ENCODE data around the gene NCOA7. TPM values are rescaled to one million over a fixed set of nuclear protein-coding genes. Genes with fewer than 3 reads are reported as not detected.

Gene NCOA7
- total RNA-seq, 4 donors from 2014 or later: 17.9 to 72.8 (median 40.6) TPM

- H3K4me3 ChIP-seq: no peak overlapping the region
- peaks cover 3 to 24% of the 10 kb centered on the region in 2 donors for H3K27me3 ChIP-seq
- no peaks in the 10 kb centered on the region for H3K4me1 ChIP-seq
- H3K9me3 ChIP-seq: no peaks in the 10 kb centered on the region
- TF ChIP-seq CTCF (IDR thresholded peaks at IDR 0.05) (no peak), POLR2A (IDR thresholded peaks at IDR 0.05) (no peak)
- no peaks in the 10 kb centered on the region for H3K36me3 ChIP-seq
- DNase-seq: no peak
- intact Hi-C loops (cut with DNase I; ENCODE audit: low total_unique reads): no loop called here
- H3K27ac ChIP-seq: peak overlapping the region in 1 of 2 donors; percentile 70
Measured at GRCh38 chr6:125751334-125751916, 39.3 kb upstream of the NCOA7 start.

GRCh38 chr6:125752773-125753172, 38.0 kb upstream of the NCOA7 start:
- Histone ChIP-seq H3K9me3 (no peaks in the 10 kb centered on the region), H3K27me3 (peaks cover 3 to 24% of the 10 kb centered on the region in 2 donors), H3K27ac (peak overlapping the region in 1 of 2 donors; percentile 18), H3K4me3 (no peak overlapping the region), H3K4me1 (no peaks in the 10 kb centered on the region), H3K36me3 (no peaks in the 10 kb centered on the region)
- intact Hi-C loops (cut with DNase I; ENCODE audit: low total_unique reads): no loop called here
- no peak for DNase-seq
- TF ChIP-seq CTCF (IDR thresholded peaks at IDR 0.05): no peak
- TF ChIP-seq POLR2A (IDR thresholded peaks at IDR 0.05): no peak

- Histone ChIP-seq H3K27me3 (peaks cover 3 to 24% of the 10 kb centered on the region in 2 donors), H3K4me3 (no peak overlapping the region), H3K36me3 (no peaks in the 10 kb centered on the region), H3K4me1 (no peaks in the 10 kb centered on the region), H3K9me3 (no peaks in the 10 kb centered on the region), H3K27ac (no peak overlapping the region)
- TF ChIP-seq POLR2A (IDR thresholded peaks at IDR 0.05) (no peak), CTCF (IDR thresholded peaks at IDR 0.05) (peak in 2 of 4 experiments; percentile 12 to 22)
- intact Hi-C loops (cut with DNase I; ENCODE audit: low total_unique reads): no loop called here
- DNase-seq: no peak
Measured at GRCh38 chr6:125753218-125753936, 37.4 kb upstream of the NCOA7 start.

- intact Hi-C loops (cut with DNase I; ENCODE audit: low total_unique reads): no loop called here
- no peak for TF ChIP-seq CTCF (IDR thresholded peaks at IDR 0.05)
- TF ChIP-seq POLR2A (IDR thresholded peaks at IDR 0.05): no peak
- peaks cover 3 to 24% of the 10 kb centered on the region in 2 donors for H3K27me3 ChIP-seq
- H3K36me3 ChIP-seq: no peaks in the 10 kb centered on the region
- no peak overlapping the region for H3K4me3 ChIP-seq
- no peaks in the 10 kb centered on the region for H3K4me1 ChIP-seq
- no peaks in the 10 kb centered on the region for H3K9me3 ChIP-seq
- no peak for DNase-seq
- no peak overlapping the region for H3K27ac ChIP-seq
Measured at GRCh38 chr6:125753937-125754259, 36.9 kb upstream of the NCOA7 start.

GRCh38 chr6:125754566-125754965, 36.2 kb upstream of the NCOA7 start:
- DNase-seq: no peak
- H3K27me3 ChIP-seq: peaks cover 3 to 24% of the 10 kb centered on the region in 2 donors
- no peak overlapping the region for H3K27ac ChIP-seq
- no peak overlapping the region for H3K4me3 ChIP-seq
- H3K4me1 ChIP-seq: no peaks in the 10 kb centered on the region
- TF ChIP-seq POLR2A (IDR thresholded peaks at IDR 0.05) (no peak), CTCF (IDR thresholded peaks at IDR 0.05) (no peak)
- intact Hi-C loops (cut with DNase I; ENCODE audit: low total_unique reads): no loop called here
- H3K36me3 ChIP-seq: no peaks in the 10 kb centered on the region
- no peaks in the 10 kb centered on the region for H3K9me3 ChIP-seq
